HG03139 (cell line): ENCODE measurements around the gene CANX.

Experiments
- ATAC-seq: cut with Tn5 transposase; IDR thresholded peaks from one replicate; pipeline ENCODE4 v1.9.1; 2021; ENCODE audit not compliant: unreplicated experiment

Gene CANX

GRCh38 chr5:179749857-179750508 lies 51.2 kb downstream of the CANX start:
- no peak for ATAC-seq

- no peak for ATAC-seq
Measured at GRCh38 chr5:179753971-179754370, 55.2 kb downstream of the CANX start.

- no peak for ATAC-seq
Measured at GRCh38 chr5:179755022-179755421, 56.3 kb downstream of the CANX start.

- ATAC-seq: no peak
Measured at GRCh38 chr5:179758955-179759354, 60.2 kb downstream of the CANX start.

GRCh38 chr5:179759581-179760551 lies 61.1 kb downstream of the CANX start:
- ATAC-seq: no peak

GRCh38 chr5:179762079-179762780 lies 63.5 kb downstream of the CANX start:
- no peak for ATAC-seq

GRCh38 chr5:179762781-179763176 lies 64.0 kb downstream of the CANX start:
- no peak for ATAC-seq

GRCh38 chr5:179763215-179763945 lies 64.6 kb downstream of the CANX start:
- ATAC-seq: no peak

GRCh38 chr5:179764056-179764455 lies 65.3 kb downstream of the CANX start:
- no peak for ATAC-seq

- no peak for ATAC-seq
Measured at GRCh38 chr5:179765400-179765799, 66.6 kb downstream of the CANX start.

- no peak for ATAC-seq
Measured at GRCh38 chr5:179766021-179766725, 67.4 kb downstream of the CANX start.

GRCh38 chr5:179766726-179767455 lies 68.1 kb downstream of the CANX start:
- no peak for ATAC-seq

GRCh38 chr5:179767496-179768100 lies 68.8 kb downstream of the CANX start:
- ATAC-seq: no peak

- no peak for ATAC-seq
Measured at GRCh38 chr5:179768326-179769085, 69.7 kb downstream of the CANX start.

- ATAC-seq: no peak
Measured at GRCh38 chr5:179769271-179769670, 70.5 kb downstream of the CANX start.

GRCh38 chr5:179769796-179770195 lies 71.0 kb downstream of the CANX start:
- ATAC-seq: no peak

- no peak for ATAC-seq
Measured at GRCh38 chr5:179771311-179771895, 72.6 kb downstream of the CANX start.

GRCh38 chr5:179772351-179772750 lies 73.6 kb downstream of the CANX start:
- no peak for ATAC-seq
